Neural progenitor cell (in vitro differentiated cells): ENCODE results near the gene MRPL11. TPM values are rescaled to one million over a fixed set of nuclear protein-coding genes. Genes with fewer than 3 reads are reported as not detected.
A peak's percentile ranks its signal among the peaks of the same experiment; 100 is the strongest.

ENCODE experiments used
- DNase-seq: peaks from one replicate; pipeline ENCODE4 v3.0.0-alpha.2; 2016; ENCODE audit warnings: low spot score
- H2AFZ ChIP-seq: fragments of 200-600 bp; sonication (generic); replicated peaks from 2 replicates; pipeline ENCODE4 v1.6.1; 2016; ENCODE audit warnings: antibody characterized with exemption
- H3F3A ChIP-seq: fragments of 200-600 bp; sonication (generic); 2 replicates; pipeline ENCODE4 v1.6.1; 2016; ENCODE audit warnings: antibody characterized with exemption, low read depth
- H3K27ac ChIP-seq: fragments of 200-600 bp; sonication (generic); 2 replicates; pipeline ENCODE4 v1.5.1; 2016; ENCODE audit warnings: mild to moderate bottlenecking
- H3K27me3 ChIP-seq: fragments of 200-600 bp; sonication (generic); 2 replicates; pipeline ENCODE4 v1.6.1; 2016; ENCODE audit warnings: mild to moderate bottlenecking, moderate library complexity
- H3K36me3 ChIP-seq: fragments of 200-600 bp; sonication (generic); 2 replicates; pipeline ENCODE4 v1.5.1; 2016
- H3K4me1 ChIP-seq: fragments of 200-600 bp; sonication (generic); 2 replicates; pipeline ENCODE4 v1.6.1; 2016; ENCODE audit warnings: mixed run types
- H3K4me2 ChIP-seq: fragments of 200-600 bp; sonication (generic); 2 replicates; pipeline ENCODE4 v1.6.1; 2016
- H3K4me3 ChIP-seq: fragments of 200-600 bp; sonication (generic); 2 replicates; pipeline ENCODE4 v1.5.1; 2016
- H3K79me2 ChIP-seq: fragments of 200-600 bp; sonication (generic); 2 replicates; pipeline ENCODE4 v1.6.1; 2016; ENCODE audit warnings: low read depth
- H3K9ac ChIP-seq: fragments of 200-600 bp; sonication (generic); 2 replicates; pipeline ENCODE4 v1.6.1; 2016
- H3K9me3 ChIP-seq: fragments of 200-600 bp; sonication (generic); 2 replicates; pipeline ENCODE4 v1.5.1; 2016; ENCODE audit warnings: low read depth
- H4K20me1 ChIP-seq: fragments of 200-600 bp; sonication (generic); 2 replicates; pipeline ENCODE4 v1.6.1; 2016; ENCODE audit warnings: low read depth
- H3K27ac Mint-ChIP-seq: 3 replicates; pipeline ENCODE4 v1.8.0; 2021; ENCODE audit warnings: mixed read lengths
- H3K27me3 Mint-ChIP-seq: 2 replicates; pipeline ENCODE4 v1.8.0; 2022; ENCODE audit warnings: low read depth, mild to moderate bottlenecking, inconsistent platforms, moderate library complexity, mixed read lengths; ENCODE audit not compliant: insufficient read depth
- H3K36me3 Mint-ChIP-seq: 3 replicates; pipeline ENCODE4 v1.8.0; 2021; ENCODE audit warnings: mixed read lengths
- H3K4me1 Mint-ChIP-seq: 3 replicates; pipeline ENCODE4 v1.8.0; 2021; ENCODE audit warnings: mixed read lengths
- H3K4me3 Mint-ChIP-seq: 3 replicates; pipeline ENCODE4 v1.8.0; 2021; ENCODE audit warnings: mild to moderate bottlenecking, moderate library complexity, mixed read lengths
- H3K9me3 Mint-ChIP-seq: 3 replicates; pipeline ENCODE4 v1.8.0; 2020; ENCODE audit warnings: mixed read lengths
- CTCF ChIP-seq: fragments of 200-600 bp; sonication (generic); IDR thresholded peaks from 2 replicates; pipeline ENCODE4 v1.5.1; 2017; ENCODE audit warnings: antibody characterized with exemption, mild to moderate bottlenecking
- EZH2 ChIP-seq: fragments of 200-600 bp; sonication (generic); IDR thresholded peaks from 2 replicates; pipeline ENCODE4 v1.6.1; 2017; ENCODE audit warnings: antibody characterized with exemption, mild to moderate bottlenecking, moderate library complexity
- EZH2phosphoT487 ChIP-seq: fragments of 200-600 bp; sonication (generic); IDR thresholded peaks from 2 replicates; pipeline ENCODE4 v1.6.1; 2017; ENCODE audit warnings: antibody characterized with exemption
- total RNA-seq: library from RNA; depleted of rRNA; stranded (reverse); fragments of >200 nt; gene quantifications from 2 replicates; pipeline ENCODE4 v1.2.3, GENCODE V29; 2015; ENCODE audit warnings: low replicate concordance

MRPL11 gene
- total RNA-seq, 1 donor from 2014 or later = 131 TPM

GRCh38 chr11:66414120-66414934, 24.3 kb downstream of the MRPL11 start:
- Histone ChIP-seq H2AFZ (no peak overlapping the region), H3K79me2 (no peaks in the 10 kb centered on the region), H3K27ac (no peak overlapping the region), H3K4me2 (no peak overlapping the region), H4K20me1 (peaks cover 30% of the 10 kb centered on the region), H3K9ac (no peak overlapping the region), H3K4me3 (no peak overlapping the region), H3F3A (peaks cover 2% of the 10 kb centered on the region), H3K36me3 (no peaks in the 10 kb centered on the region), H3K27me3 (peaks cover 19% of the 10 kb centered on the region), H3K4me1 (peaks cover 14% of the 10 kb centered on the region), H3K9me3 (no peaks in the 10 kb centered on the region)
- Mint-ChIP-seq H3K27ac (no peak overlapping the region), H3K9me3 (no peaks in the 10 kb centered on the region), H3K27me3 (peaks cover 16% of the 10 kb centered on the region), H3K4me1 (peaks cover 43% of the 10 kb centered on the region), H3K4me3 (no peak overlapping the region), H3K36me3 (peaks cover 2% of the 10 kb centered on the region)
- peak; percentile 29 for DNase-seq
- TF ChIP-seq EZH2phosphoT487 = no peak
- no peak for TF ChIP-seq EZH2
- TF ChIP-seq CTCF = no peak

GRCh38 chr11:66413167-66413566, 25.5 kb downstream of the MRPL11 start:
- no peaks in the 10 kb centered on the region for H3K36me3 Mint-ChIP-seq
- Histone ChIP-seq H4K20me1 (peaks cover 19% of the 10 kb centered on the region), H3F3A (no peaks in the 10 kb centered on the region), H2AFZ (no peak overlapping the region), H3K36me3 (no peaks in the 10 kb centered on the region), H3K27ac (no peak overlapping the region), H3K27me3 (peaks cover 8% of the 10 kb centered on the region), H3K4me2 (no peak overlapping the region), H3K79me2 (no peaks in the 10 kb centered on the region), H3K4me1 (peaks cover 13% of the 10 kb centered on the region), H3K4me3 (no peak overlapping the region), H3K9me3 (no peaks in the 10 kb centered on the region), H3K9ac (no peak overlapping the region)
- H3K4me3 Mint-ChIP-seq = no peak overlapping the region
- TF ChIP-seq EZH2 (no peak), EZH2phosphoT487 (no peak), CTCF (no peak)
- H3K27me3 Mint-ChIP-seq = peaks cover 6% of the 10 kb centered on the region
- H3K4me1 Mint-ChIP-seq = peaks cover 38% of the 10 kb centered on the region
- DNase-seq = no peak
- H3K9me3 Mint-ChIP-seq = no peaks in the 10 kb centered on the region
- H3K27ac Mint-ChIP-seq = peak overlapping the region; percentile 6

GRCh38 chr11:66412110-66412509, 26.5 kb downstream of the MRPL11 start:
- Histone ChIP-seq H3F3A (no peaks in the 10 kb centered on the region), H3K9ac (no peak overlapping the region), H3K4me3 (no peak overlapping the region), H4K20me1 (peaks cover 9% of the 10 kb centered on the region), H2AFZ (no peak overlapping the region), H3K4me2 (no peak overlapping the region), H3K27ac (no peak overlapping the region), H3K27me3 (peaks cover 15% of the 10 kb centered on the region), H3K4me1 (peaks cover 13% of the 10 kb centered on the region), H3K9me3 (no peaks in the 10 kb centered on the region), H3K36me3 (no peaks in the 10 kb centered on the region), H3K79me2 (no peaks in the 10 kb centered on the region)
- Mint-ChIP-seq H3K4me3 (no peak overlapping the region), H3K27ac (no peak overlapping the region), H3K36me3 (no peaks in the 10 kb centered on the region), H3K9me3 (no peaks in the 10 kb centered on the region), H3K4me1 (peaks cover 28% of the 10 kb centered on the region), H3K27me3 (peaks cover 4% of the 10 kb centered on the region)
- no peak for TF ChIP-seq EZH2
- TF ChIP-seq CTCF = no peak
- no peak for TF ChIP-seq EZH2phosphoT487
- no peak for DNase-seq
